PC-9 (cell line): ENCODE data around the gene SAYSD1. TPM values are rescaled to one million over a fixed set of nuclear protein-coding genes. Genes with fewer than 3 reads are reported as not detected.

Experiments used
- BruUV-seq: library from RNA; stranded (reverse); fragments of 400-500 nt; replicated peaks from 2 replicates; lab custom pipeline; 2021; lab: Mats Ljungman, UMichigan
- CTCF ChIA-PET: fragments of 300-600 bp; sonication (Branson Sonifier 250); formaldehyde crosslinking; loops from one replicate; lab custom pipeline; 2022; ENCODE audit warnings: antibody characterized with exemption; lab: Charles Lee
- POLR2A ChIA-PET: fragments of 300-600 bp; sonication (Branson Sonifier 250); formaldehyde crosslinking; loops from one replicate; lab custom pipeline; 2022; ENCODE audit warnings: antibody characterized with exemption; ENCODE audit not compliant: unreplicated experiment; lab: Charles Lee
- DNase-seq, 2 experiments: peaks; one replicate each; pipeline versions ENCODE4 v3.0.0 to v3.0.0-alpha.2; 2015 to 2022; ENCODE audit warnings: mixed read lengths in 1 of 2
- H2AFZ ChIP-seq: fragments of 200-600 bp; sonication (generic); 2 replicates; pipeline ENCODE4 v1.8.1; 2017; ENCODE audit warnings: antibody characterized with exemption
- H3F3A ChIP-seq: fragments of 200-600 bp; sonication (generic); 2 replicates; pipeline ENCODE4 v1.8.1; 2017; ENCODE audit warnings: antibody characterized with exemption, mild to moderate bottlenecking, low read depth; ENCODE audit not compliant: insufficient read depth
- H3K27ac ChIP-seq: fragments of 200-600 bp; sonication (generic); 2 replicates; pipeline ENCODE4 v1.6.1; 2016; ENCODE audit warnings: mixed run types
- H3K27me3 ChIP-seq: fragments of 200-600 bp; sonication (generic); 2 replicates; pipeline ENCODE4 v1.6.1; 2016; ENCODE audit warnings: low read depth, mixed run types; ENCODE audit not compliant: insufficient read depth
- H3K36me3 ChIP-seq: fragments of 200-600 bp; sonication (generic); 2 replicates; pipeline ENCODE4 v1.6.1; 2016; ENCODE audit warnings: low read depth, mixed run types
- H3K4me1 ChIP-seq: fragments of 200-600 bp; sonication (generic); replicated peaks from 2 replicates; pipeline ENCODE4 v1.6.1; 2016; ENCODE audit warnings: mixed run types; ENCODE audit not compliant: insufficient read depth
- H3K4me2 ChIP-seq: fragments of 200-600 bp; sonication (generic); 2 replicates; pipeline ENCODE4 v1.6.1; 2017; ENCODE audit warnings: mixed run types
- H3K4me3 ChIP-seq: fragments of 200-600 bp; sonication (generic); 2 replicates; pipeline ENCODE4 v1.6.1; 2016; ENCODE audit warnings: mixed run types
- H3K79me2 ChIP-seq: fragments of 200-600 bp; sonication (generic); 2 replicates; pipeline ENCODE4 v1.6.1; 2017; ENCODE audit warnings: low read depth, mixed run types
- H3K9me2 ChIP-seq: fragments of 200-600 bp; sonication (generic); 2 replicates; pipeline ENCODE4 v1.8.1; 2017; ENCODE audit warnings: mild to moderate bottlenecking; ENCODE audit not compliant: insufficient read depth
- H3K9me3 ChIP-seq: fragments of 200-600 bp; sonication (generic); 2 replicates; pipeline ENCODE4 v1.8.1; 2016; ENCODE audit warnings: low read depth; ENCODE audit not compliant: insufficient read depth
- H4K20me1 ChIP-seq: fragments of 200-600 bp; sonication (generic); 2 replicates; pipeline ENCODE4 v1.8.1; 2017; ENCODE audit not compliant: insufficient read depth
- CTCF ChIP-seq: fragments of 200-600 bp; sonication (generic); conservative IDR thresholded peaks from 2 replicates; pipeline ENCODE4 v1.6.1; 2017; ENCODE audit warnings: mixed run types, antibody characterized with exemption, mild to moderate bottlenecking, moderate library complexity
- EZH2 ChIP-seq: fragments of 200-600 bp; sonication (generic); IDR thresholded peaks from 2 replicates; pipeline ENCODE4 v1.8.0; 2017; ENCODE audit warnings: antibody characterized with exemption, low read depth
- intact Hi-C: fragments of 100-400 bp; cut with micrococcal nuclease; formaldehyde crosslinking; loops from one replicate; pipeline ENCODE4 v1.10.0; 2022; ENCODE audit not compliant: unreplicated experiment
- total RNA-seq: library from RNA; stranded (reverse); gene quantifications from 2 replicates; pipeline ENCODE4 v1.2.3, GENCODE V29; 2021

The SAYSD1 gene
- total RNA-seq, 1 experiment from 2014 or later, result 12.2 TPM

- TF ChIP-seq CTCF, result no peak
- Histone ChIP-seq H3K4me1 (no peaks in the 10 kb centered on the region), H3K9me2 (no peaks in the 10 kb centered on the region), H2AFZ (no peak overlapping the region), H3K79me2 (no peaks in the 10 kb centered on the region), H4K20me1 (no peaks in the 10 kb centered on the region), H3K27ac (no peak overlapping the region), H3K36me3 (no peaks in the 10 kb centered on the region), H3K27me3 (peaks cover 84% of the 10 kb centered on the region), H3K9me3 (no peaks in the 10 kb centered on the region), H3K4me3 (no peak overlapping the region), H3F3A (no peaks in the 10 kb centered on the region), H3K4me2 (no peak overlapping the region)
- ChIA-PET POLR2A (no interaction called here), CTCF (no interaction called here)
- intact Hi-C loops, result no loop called here
- DNase-seq, result no peak
- no TSS peak for BruUV-seq
Measured at GRCh38 chr6:39078695-39079094, 36.3 kb downstream of the SAYSD1 start.

DNA sequence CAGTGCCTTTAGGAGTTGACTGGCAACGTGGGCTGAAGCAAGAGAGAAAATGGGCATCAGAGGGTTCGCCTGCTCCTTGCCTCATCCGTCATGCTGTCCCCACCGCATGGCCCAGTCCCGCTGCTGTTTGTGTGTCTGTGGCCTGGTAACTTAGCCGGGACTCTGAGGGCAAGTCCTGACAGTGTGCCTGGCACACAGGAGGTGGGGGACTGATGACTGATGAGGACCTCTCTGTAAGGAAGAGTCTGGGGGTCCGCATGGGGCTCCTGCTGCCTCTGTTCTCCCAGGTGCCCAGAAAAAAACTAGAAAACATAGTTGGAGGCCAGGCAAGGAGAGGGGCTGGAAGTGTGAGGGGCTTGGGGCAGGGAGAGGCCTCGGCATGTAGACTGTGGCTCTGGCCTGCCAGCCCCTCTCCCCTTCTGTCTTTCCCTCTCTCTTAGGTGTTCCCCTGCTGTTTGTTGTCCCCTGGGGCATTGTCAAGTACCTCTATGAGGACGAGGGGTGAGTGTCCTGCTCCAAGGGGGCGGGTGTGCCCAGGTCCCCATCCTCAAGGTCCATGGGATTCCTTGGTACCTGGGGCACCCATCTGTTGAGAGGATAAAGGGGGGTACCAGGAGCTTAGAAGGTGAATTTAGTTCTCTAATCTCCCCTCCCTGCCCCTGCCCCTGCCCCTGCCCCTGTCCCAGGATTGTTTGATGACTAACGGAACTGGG, 36.9 kb downstream of the SAYSD1 start:
- no TSS peak for BruUV-seq
- H3K9me3 ChIP-seq, result no peaks in the 10 kb centered on the region
- H3K79me2 ChIP-seq, result no peaks in the 10 kb centered on the region
- ChIA-PET CTCF (no interaction called here), POLR2A (no interaction called here)
- no peak overlapping the region for H3K4me2 ChIP-seq
- H3F3A ChIP-seq, result no peaks in the 10 kb centered on the region
- DNase-seq, result no peak
- H3K27ac ChIP-seq, result no peak overlapping the region
- no peaks in the 10 kb centered on the region for H4K20me1 ChIP-seq
- H2AFZ ChIP-seq, result no peak overlapping the region
- intact Hi-C loops, result no loop called here
- H3K4me3 ChIP-seq, result no peak overlapping the region
- no peaks in the 10 kb centered on the region for H3K9me2 ChIP-seq
- peaks cover 84% of the 10 kb centered on the region for H3K27me3 ChIP-seq
- H3K36me3 ChIP-seq, result no peaks in the 10 kb centered on the region
- no peaks in the 10 kb centered on the region for H3K4me1 ChIP-seq
- no peak for TF ChIP-seq EZH2

- H3K79me2 ChIP-seq, result no peaks in the 10 kb centered on the region
- no peaks in the 10 kb centered on the region for H4K20me1 ChIP-seq
- H2AFZ ChIP-seq, result no peak overlapping the region
- H3F3A ChIP-seq, result no peaks in the 10 kb centered on the region
- H3K9me2 ChIP-seq, result no peaks in the 10 kb centered on the region
- no TSS peak for BruUV-seq
- H3K27ac ChIP-seq, result no peak overlapping the region
- H3K27me3 ChIP-seq, result peaks cover 84% of the 10 kb centered on the region
- intact Hi-C loops, result no loop called here
- ChIA-PET CTCF (no interaction called here), POLR2A (no interaction called here)
- H3K4me3 ChIP-seq, result no peak overlapping the region
- H3K36me3 ChIP-seq, result no peaks in the 10 kb centered on the region
- H3K9me3 ChIP-seq, result no peaks in the 10 kb centered on the region
- TF ChIP-seq CTCF, result no peak
- no peak for TF ChIP-seq EZH2
- DNase-seq, result no peak
- no peak overlapping the region for H3K4me2 ChIP-seq
- H3K4me1 ChIP-seq, result no peaks in the 10 kb centered on the region
Measured at GRCh38 chr6:39076623-39077535, 38.1 kb downstream of the SAYSD1 start.
